ENCODE measurements around the gene CDIPT.

CDIPT gene

DNA sequence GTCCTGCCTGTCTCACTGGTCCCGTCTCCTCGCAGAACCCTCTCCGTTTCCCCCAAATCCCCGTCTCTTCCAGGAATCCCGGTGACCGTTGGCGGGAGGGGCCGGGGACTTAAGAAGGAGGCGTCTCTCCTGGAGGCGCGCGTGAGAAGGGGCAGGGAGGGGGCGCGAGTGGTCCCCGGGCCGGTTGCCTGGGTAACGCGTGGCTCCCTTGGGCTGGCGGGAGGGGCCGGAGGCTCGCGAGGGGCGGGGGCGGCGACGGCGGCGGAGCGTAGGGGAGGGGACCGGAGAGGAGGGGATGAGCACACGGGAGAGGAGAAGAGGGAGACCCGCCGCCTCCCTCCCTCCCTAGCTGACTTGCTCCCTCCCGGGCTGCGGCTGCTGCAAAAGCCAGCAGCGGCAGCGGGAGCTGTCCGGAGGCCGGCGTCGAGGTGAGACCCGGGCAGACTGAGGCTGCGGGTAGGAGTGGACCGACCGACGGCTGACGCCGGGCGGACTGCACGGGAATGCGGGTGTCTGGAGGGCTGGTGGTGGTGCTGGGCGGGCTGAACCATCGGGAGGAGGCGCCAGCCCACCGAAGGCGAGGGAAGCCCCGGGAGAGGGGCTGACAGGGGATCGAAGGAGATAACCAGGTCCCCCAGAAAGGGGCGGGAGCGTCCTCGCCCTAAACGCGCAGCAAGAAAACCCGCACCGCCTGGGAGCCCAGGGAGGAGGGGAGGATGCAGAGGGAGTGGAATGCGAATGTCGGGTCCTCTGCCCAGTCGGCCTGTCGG lies 50.9 kb downstream of the CDIPT start, which contains the start of gene PRRT2:
PRRT2 (plus strand) TSS at position 298 of the 770 bp plus-strand sequence. CDS start 862 bp downstream, outside the sequence.
- no peaks in the 10 kb centered on the region for H3K9me2 ChIP-seq (replicated peaks; ENCODE audit: low read depth, low read length)
- TF ChIP-seq EZH2phosphoT487 (IDR thresholded peaks at IDR 0.05; ENCODE audit: borderline replicate concordance), result no peak
- TF ChIP-seq, protein P1, sequence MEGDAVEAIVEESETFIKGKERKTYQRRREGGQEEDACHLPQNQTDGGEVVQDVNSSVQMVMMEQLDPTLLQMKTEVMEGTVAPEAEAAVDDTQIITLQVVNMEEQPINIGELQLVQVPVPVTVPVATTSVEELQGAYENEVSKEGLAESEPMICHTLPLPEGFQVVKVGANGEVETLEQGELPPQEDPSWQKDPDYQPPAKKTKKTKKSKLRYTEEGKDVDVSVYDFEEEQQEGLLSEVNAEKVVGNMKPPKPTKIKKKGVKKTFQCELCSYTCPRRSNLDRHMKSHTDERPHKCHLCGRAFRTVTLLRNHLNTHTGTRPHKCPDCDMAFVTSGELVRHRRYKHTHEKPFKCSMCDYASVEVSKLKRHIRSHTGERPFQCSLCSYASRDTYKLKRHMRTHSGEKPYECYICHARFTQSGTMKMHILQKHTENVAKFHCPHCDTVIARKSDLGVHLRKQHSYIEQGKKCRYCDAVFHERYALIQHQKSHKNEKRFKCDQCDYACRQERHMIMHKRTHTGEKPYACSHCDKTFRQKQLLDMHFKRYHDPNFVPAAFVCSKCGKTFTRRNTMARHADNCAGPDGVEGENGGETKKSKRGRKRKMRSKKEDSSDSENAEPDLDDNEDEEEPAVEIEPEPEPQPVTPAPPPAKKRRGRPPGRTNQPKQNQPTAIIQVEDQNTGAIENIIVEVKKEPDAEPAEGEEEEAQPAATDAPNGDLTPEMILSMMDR (conservative IDR thresholded peaks at IDR 0.05; ENCODE audit: low read length), result no peak
- H3K79me2 ChIP-seq (ENCODE audit: insufficient read depth, low read length), result peaks cover 49% of the 10 kb centered on the region
- no peaks in the 10 kb centered on the region for H3K27me3 ChIP-seq (ENCODE audit: insufficient read depth, low read length, poor library complexity, severe bottlenecking)
- H3K9ac ChIP-seq (ENCODE audit: low read depth, low read length, poor library complexity, severe bottlenecking), result no peak within 1 kb of the TSS
- H3K4me2 ChIP-seq (ENCODE audit: low read depth, low read length, poor library complexity, severe bottlenecking), result no peak within 1 kb of the TSS
- H3K9me3 ChIP-seq (ENCODE audit: insufficient read depth, low read depth, low read length), result no peaks in the 10 kb centered on the region
- H3K36me3 ChIP-seq (ENCODE audit: insufficient read depth, low read length), result peaks cover 33% of the 10 kb centered on the region
- peaks cover 47% of the 10 kb centered on the region for H3K4me1 ChIP-seq (ENCODE audit: insufficient read depth, low read length, poor library complexity, severe bottlenecking)
- H2AFZ ChIP-seq (ENCODE audit: low read length), result no peak within 1 kb of the TSS
- no peak within 1 kb of the TSS for H3K4me3 ChIP-seq (ENCODE audit: low read length, poor library complexity, severe bottlenecking)
- H4K20me1 ChIP-seq (ENCODE audit: insufficient read depth, low read length, poor library complexity, severe bottlenecking), result peaks cover 35% of the 10 kb centered on the region
- peaks cover 10% of the 10 kb centered on the region; the same call in 1 of the 2 replicates for H3F3A ChIP-seq (ENCODE audit: low read depth)

DNA sequence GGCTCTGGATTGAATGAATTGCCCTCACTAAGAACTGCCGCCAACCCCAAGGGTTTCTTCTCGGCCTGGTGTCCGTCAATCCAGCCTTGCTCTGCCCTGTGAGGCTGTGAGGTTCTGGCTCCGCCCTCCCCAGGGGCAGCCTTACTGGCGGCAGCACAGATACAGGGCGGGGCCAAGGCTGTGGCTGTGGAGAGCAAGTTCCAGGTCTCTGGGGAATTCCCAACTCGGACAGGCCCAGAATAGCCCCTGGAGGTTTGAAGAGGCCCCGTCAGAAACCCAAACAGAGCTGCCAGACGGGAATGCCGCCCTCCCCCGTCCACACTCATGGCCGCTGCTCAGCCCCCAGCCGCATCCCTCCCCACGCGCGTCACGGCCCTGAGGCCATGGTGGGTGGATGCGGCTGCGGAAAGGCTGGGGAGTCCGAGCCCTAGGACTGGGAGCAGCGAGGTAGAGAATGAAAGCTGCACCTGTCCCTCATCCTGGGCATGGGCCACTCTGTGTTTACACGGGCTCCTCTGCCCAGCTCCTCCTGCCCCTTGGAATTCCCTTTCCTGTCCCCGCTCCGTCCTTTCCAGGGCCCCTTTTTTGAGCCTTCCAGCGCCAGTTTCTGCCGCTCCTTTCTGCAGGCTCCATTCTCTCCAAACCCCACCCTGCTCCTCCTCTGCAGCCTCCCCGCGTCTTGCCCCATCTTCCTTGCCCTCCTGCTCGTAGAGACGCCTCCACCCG lies 51.7 kb downstream of the CDIPT start:
- peaks cover 10% of the 10 kb centered on the region; the same call in 1 of the 2 replicates for H3F3A ChIP-seq (ENCODE audit: low read depth)
- H3K9me2 ChIP-seq (replicated peaks; ENCODE audit: low read depth, low read length), result no peaks in the 10 kb centered on the region
- no peak overlapping the region for H3K9ac ChIP-seq (ENCODE audit: low read depth, low read length, poor library complexity, severe bottlenecking)
- H3K4me1 ChIP-seq (ENCODE audit: insufficient read depth, low read length, poor library complexity, severe bottlenecking), result peaks cover 47% of the 10 kb centered on the region
- TF ChIP-seq, protein P1 (conservative IDR thresholded peaks at IDR 0.05; ENCODE audit: low read length), result no peak
- no peak for TF ChIP-seq EZH2phosphoT487 (IDR thresholded peaks at IDR 0.05; ENCODE audit: borderline replicate concordance)
- no peak overlapping the region for H3K4me2 ChIP-seq (ENCODE audit: low read depth, low read length, poor library complexity, severe bottlenecking)
- H3K9me3 ChIP-seq (ENCODE audit: insufficient read depth, low read depth, low read length), result no peaks in the 10 kb centered on the region
- no peak overlapping the region for H3K4me3 ChIP-seq (ENCODE audit: low read length, poor library complexity, severe bottlenecking)
- H3K27me3 ChIP-seq (ENCODE audit: insufficient read depth, low read length, poor library complexity, severe bottlenecking), result no peaks in the 10 kb centered on the region
- peaks cover 33% of the 10 kb centered on the region for H3K36me3 ChIP-seq (ENCODE audit: insufficient read depth, low read length)
- peaks cover 35% of the 10 kb centered on the region for H4K20me1 ChIP-seq (ENCODE audit: insufficient read depth, low read length, poor library complexity, severe bottlenecking)
- peaks cover 53% of the 10 kb centered on the region for H3K79me2 ChIP-seq (ENCODE audit: insufficient read depth, low read length)
- no peak overlapping the region for H2AFZ ChIP-seq (ENCODE audit: low read length)

- no peaks in the 10 kb centered on the region for H3K9me3 ChIP-seq (ENCODE audit: insufficient read depth, low read depth, low read length)
- H3F3A ChIP-seq (ENCODE audit: low read depth), result peaks cover 10% of the 10 kb centered on the region; the same call in 1 of the 2 replicates
- H4K20me1 ChIP-seq (ENCODE audit: insufficient read depth, low read length, poor library complexity, severe bottlenecking), result peaks cover 35% of the 10 kb centered on the region
- H3K4me2 ChIP-seq (ENCODE audit: low read depth, low read length, poor library complexity, severe bottlenecking), result peak overlapping the region; percentile 97
- peaks cover 47% of the 10 kb centered on the region for H3K4me1 ChIP-seq (ENCODE audit: insufficient read depth, low read length, poor library complexity, severe bottlenecking)
- no peaks in the 10 kb centered on the region for H3K27me3 ChIP-seq (ENCODE audit: insufficient read depth, low read length, poor library complexity, severe bottlenecking)
- peaks cover 53% of the 10 kb centered on the region for H3K79me2 ChIP-seq (ENCODE audit: insufficient read depth, low read length)
- H3K9me2 ChIP-seq (replicated peaks; ENCODE audit: low read depth, low read length), result no peaks in the 10 kb centered on the region
- H3K9ac ChIP-seq (ENCODE audit: low read depth, low read length, poor library complexity, severe bottlenecking), result no peak overlapping the region
- no peak overlapping the region for H2AFZ ChIP-seq (ENCODE audit: low read length)
- TF ChIP-seq EZH2phosphoT487 (IDR thresholded peaks at IDR 0.05; ENCODE audit: borderline replicate concordance), result no peak
- TF ChIP-seq, protein P1 (conservative IDR thresholded peaks at IDR 0.05; ENCODE audit: low read length), result no peak
- no peak overlapping the region for H3K4me3 ChIP-seq (ENCODE audit: low read length, poor library complexity, severe bottlenecking)
- H3K36me3 ChIP-seq (ENCODE audit: insufficient read depth, low read length), result peaks cover 33% of the 10 kb centered on the region
These were observed 52.3 kb downstream of the CDIPT start for GRCh38 chr16:29810699-29811169.
